ENCODE results near the gene HRG.

Gene HRG

DNA sequence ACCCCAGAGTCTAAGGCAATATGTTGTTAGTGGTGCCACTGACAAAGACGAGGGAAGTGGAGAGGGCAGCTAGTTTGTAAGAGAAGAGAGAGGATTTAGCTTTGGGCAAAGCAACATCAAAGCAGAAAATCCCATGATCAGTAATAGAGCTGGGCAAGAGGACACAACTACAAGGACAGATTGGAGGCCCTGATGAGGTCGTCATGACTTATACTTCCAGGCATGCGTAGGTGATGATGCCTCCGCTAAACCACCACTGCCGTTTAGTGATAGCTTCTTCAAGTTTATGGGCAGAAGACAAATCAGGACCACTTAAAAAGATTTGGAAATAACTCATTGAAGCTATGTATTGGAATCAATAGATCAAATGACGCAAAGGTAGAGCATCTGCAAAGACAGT lies 2.6 kb downstream of the HRG start:
- TF ChIP-seq, protein P1, sequence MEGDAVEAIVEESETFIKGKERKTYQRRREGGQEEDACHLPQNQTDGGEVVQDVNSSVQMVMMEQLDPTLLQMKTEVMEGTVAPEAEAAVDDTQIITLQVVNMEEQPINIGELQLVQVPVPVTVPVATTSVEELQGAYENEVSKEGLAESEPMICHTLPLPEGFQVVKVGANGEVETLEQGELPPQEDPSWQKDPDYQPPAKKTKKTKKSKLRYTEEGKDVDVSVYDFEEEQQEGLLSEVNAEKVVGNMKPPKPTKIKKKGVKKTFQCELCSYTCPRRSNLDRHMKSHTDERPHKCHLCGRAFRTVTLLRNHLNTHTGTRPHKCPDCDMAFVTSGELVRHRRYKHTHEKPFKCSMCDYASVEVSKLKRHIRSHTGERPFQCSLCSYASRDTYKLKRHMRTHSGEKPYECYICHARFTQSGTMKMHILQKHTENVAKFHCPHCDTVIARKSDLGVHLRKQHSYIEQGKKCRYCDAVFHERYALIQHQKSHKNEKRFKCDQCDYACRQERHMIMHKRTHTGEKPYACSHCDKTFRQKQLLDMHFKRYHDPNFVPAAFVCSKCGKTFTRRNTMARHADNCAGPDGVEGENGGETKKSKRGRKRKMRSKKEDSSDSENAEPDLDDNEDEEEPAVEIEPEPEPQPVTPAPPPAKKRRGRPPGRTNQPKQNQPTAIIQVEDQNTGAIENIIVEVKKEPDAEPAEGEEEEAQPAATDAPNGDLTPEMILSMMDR (IDR thresholded peaks at IDR 0.05; ENCODE audit: control extremely low read depth, extremely low read depth, low read depth, missing control alignments) = no peak
- ChIA-PET CTCF (interaction anchor here (1.0 to 2.6 kb wide), 3 partner anchors 26 to 53 kb away, joined by 3 to 10 read pairs (median 8); no protein-coding TSS in a partner anchor), POLR2A (interaction anchor here (0.5 to 0.7 kb wide), 2 partner anchors 48 to 791 kb away, joined by 3 read pairs; no protein-coding TSS in a partner anchor)
- DNase-seq (ENCODE audit: extremely low spot score) = no peak

DNA sequence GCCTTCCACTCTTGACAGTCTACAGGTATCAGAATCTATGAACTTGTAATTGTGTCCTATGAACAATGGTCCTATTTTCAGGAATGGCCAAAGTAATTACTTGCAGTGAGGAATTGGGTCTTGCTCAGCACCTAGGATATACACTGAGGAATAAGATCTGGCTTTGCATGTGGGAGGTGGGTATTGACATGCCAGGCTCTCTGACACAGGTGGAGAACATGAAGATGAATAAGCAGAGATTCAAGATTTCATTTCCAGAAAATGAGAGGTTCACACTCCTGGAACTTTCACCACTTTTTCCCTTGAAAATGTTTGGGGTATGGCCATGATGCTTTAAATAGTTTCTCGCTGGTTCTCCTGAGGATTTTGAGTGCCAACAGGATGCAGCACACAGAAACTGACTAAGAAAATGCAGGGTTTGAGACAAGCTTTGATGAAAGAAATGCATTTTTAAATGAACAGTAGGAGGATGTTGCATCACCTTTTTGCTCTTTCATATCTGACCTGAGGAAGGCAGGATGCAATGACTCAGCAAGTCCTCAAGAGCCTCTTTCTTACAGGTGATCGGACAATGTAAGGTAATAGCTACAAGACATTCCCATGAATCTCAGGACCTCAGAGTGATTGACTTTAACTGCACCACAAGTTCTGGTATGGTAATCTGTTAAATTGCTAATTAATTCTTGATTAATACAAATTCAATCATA lies 3.7 kb downstream of the HRG start:
- DNase-seq (ENCODE audit: extremely low spot score) = no peak
- ChIA-PET POLR2A (no interaction called here), CTCF (interaction anchor here (1.0 to 2.6 kb wide), 2 partner anchors 27 to 54 kb away, joined by 3 to 10 read pairs; no protein-coding TSS in a partner anchor)
- TF ChIP-seq, protein P1 (IDR thresholded peaks at IDR 0.05; ENCODE audit: control extremely low read depth, extremely low read depth, low read depth, missing control alignments) = no peak

DNA sequence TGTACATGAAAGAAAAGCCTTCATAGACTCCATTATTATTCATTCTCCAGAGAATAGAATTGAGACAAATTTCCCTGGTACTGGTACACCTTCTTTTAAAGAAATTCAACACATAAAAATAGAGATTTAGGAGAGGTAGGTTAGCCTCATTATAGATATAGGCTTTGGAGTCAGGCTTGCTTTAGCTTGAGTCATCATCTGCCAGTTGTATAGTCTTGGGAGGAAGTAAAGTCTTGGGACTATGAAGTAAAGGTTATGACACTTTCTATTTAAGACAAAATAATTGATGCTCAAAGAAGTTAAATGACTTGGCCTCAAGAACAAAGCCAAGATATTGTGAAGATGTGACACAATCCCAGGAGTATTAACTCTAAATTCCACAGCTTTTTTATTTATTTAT lies 4.3 kb downstream of the HRG start:
- TF ChIP-seq, protein P1 (IDR thresholded peaks at IDR 0.05; ENCODE audit: control extremely low read depth, extremely low read depth, low read depth, missing control alignments) = no peak
- ChIA-PET CTCF (interaction anchor here (2.6 kb wide), 1 partner anchor 55 kb away, joined by 10 read pairs; no protein-coding TSS in a partner anchor), POLR2A (no interaction called here)
- DNase-seq (ENCODE audit: extremely low spot score) = no peak

DNA sequence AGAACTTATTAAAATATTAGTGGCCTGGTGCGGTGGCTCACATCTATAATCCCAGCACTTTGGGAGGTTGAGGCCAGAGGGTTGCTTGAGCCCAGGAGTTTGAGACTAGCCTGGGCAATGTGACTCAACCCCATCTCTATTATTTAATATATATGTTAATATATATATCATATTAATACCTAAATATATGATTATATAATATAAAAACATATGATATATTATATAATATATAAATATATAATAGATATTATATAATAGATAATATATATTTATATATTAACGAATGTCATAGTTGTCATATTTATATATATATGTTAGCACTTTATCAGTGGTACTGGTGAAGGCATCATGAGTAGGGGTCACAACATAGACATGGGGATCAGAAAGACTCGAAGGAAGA lies 5.2 kb downstream of the HRG start:
- POLR2A ChIA-PET = no interaction called here
- no peak for DNase-seq (ENCODE audit: extremely low spot score)
- TF ChIP-seq, protein P1 (IDR thresholded peaks at IDR 0.05; ENCODE audit: control extremely low read depth, extremely low read depth, low read depth, missing control alignments) = no peak
- CTCF ChIA-PET = no interaction called here

DNA sequence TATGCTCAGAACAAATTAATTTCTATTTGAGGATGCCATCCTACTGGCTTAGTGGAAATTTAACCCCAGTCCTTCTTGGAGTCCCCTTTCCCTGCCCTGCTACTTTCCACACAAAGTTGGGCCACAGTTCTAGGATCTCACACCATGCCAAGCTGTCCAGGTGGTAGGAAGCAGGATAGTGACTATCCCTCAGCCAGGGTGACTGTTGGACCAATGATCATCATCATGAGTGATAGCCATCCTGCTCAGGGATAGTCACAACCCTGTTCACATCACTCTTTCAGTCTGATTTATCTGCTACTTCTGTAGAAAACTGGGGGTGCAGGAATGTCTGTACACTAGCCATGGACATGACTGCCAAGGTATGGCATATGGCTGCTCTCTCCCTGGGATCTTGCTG lies 12.8 kb downstream of the HRG start:
- TF ChIP-seq, protein P1 (IDR thresholded peaks at IDR 0.05; ENCODE audit: control extremely low read depth, extremely low read depth, low read depth, missing control alignments) = no peak
- ChIA-PET CTCF (no interaction called here), POLR2A (no interaction called here)
- no peak for DNase-seq (ENCODE audit: extremely low spot score)

DNA sequence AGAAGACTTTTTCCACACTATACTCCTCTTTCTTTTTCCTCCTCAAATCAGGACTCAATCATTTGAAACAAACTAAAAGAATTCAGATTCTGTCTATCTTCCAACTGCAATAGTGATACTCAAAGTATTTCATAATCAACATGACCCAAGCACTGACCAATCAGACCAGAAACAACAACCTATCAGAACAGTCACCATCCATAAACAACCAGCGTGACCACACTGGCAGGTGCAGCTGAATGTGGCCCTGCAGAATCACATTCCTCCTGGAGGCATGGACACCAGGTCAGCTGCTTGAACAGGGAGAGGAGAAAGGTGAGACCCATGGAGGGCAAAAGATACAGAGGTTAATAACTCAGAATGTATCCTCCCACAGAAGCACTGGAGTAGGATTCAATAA lies 13.3 kb downstream of the HRG start:
- TF ChIP-seq, protein P1 (IDR thresholded peaks at IDR 0.05; ENCODE audit: control extremely low read depth, extremely low read depth, low read depth, missing control alignments) = no peak
- ChIA-PET POLR2A (no interaction called here), CTCF (no interaction called here)
- DNase-seq (ENCODE audit: extremely low spot score) = no peak

All from GM10248 (cell line).